B cell (primary cell): ENCODE data around the gene MTFR2. TPM values are rescaled to one million over a fixed set of nuclear protein-coding genes. Genes with fewer than 3 reads are reported as not detected.

ENCODE experiments used
- ATAC-seq: fragments of 200-7000 bp; cut with Tn5 transposase; one replicate; pipeline ENCODE4 v1.10.0; 2021; ENCODE audit warnings: low read depth, mild to moderate bottlenecking, moderate number of reproducible peaks, moderate library complexity
- CTCF ChIA-PET: fragments of 350-600 bp; sonication (Branson Sonifier 250); formaldehyde crosslinking; loops from one replicate; lab custom pipeline; 2021; ENCODE audit warnings: antibody characterized with exemption, inconsistent platforms; lab: Charles Lee
- POLR2A ChIA-PET: fragments of 350-600 bp; sonication (Branson Sonifier 250); formaldehyde crosslinking; loops from one replicate; lab custom pipeline; 2021; ENCODE audit warnings: antibody characterized with exemption; lab: Charles Lee
- DNase-seq: peaks from one replicate; pipeline ENCODE4 v3.0.0; 2013
- H2AFZ ChIP-seq: 2 replicates; pipeline ENCODE4 v1.6.1; 2012; ENCODE audit warnings: mild to moderate bottlenecking, low read depth, low read length; ENCODE audit not compliant: insufficient read depth, poor library complexity, severe bottlenecking
- H3K27ac ChIP-seq, 2 donors: 1 replicate in 1 of 2; 2 replicates in 1 of 2; pipeline ENCODE4 v1.5.1; 2012 to 2013; ENCODE audit warnings: low read length in 2 of 2, mild to moderate bottlenecking in 2 of 2, moderate library complexity in 1 of 2
- H3K27me3 ChIP-seq, 4 experiments: fragments of 200-600 bp in 1 of 4; sonication (generic) in 1 of 4; replicated peaks in 1 of 4; 1 replicate in 2 of 4; 2 replicates in 2 of 4; pipeline versions ENCODE4 v1.6.1 to v1.7.0; 2013 to 2016; ENCODE audit warnings: low read length in 3 of 4, mild to moderate bottlenecking in 2 of 4, mixed read lengths in 1 of 4, moderate library complexity in 1 of 4; ENCODE audit not compliant: insufficient read depth in 4 of 4, control insufficient read depth in 3 of 4; ENCODE audit errors: control extremely low read depth in 1 of 4
- H3K36me3 ChIP-seq, 2 experiments: replicated peaks in 1 of 2; 1 replicate in 1 of 2; 2 replicates in 1 of 2; pipeline versions ENCODE4 v1.6.1 to v1.7.1; 2013; ENCODE audit warnings: low read length in 1 of 2; ENCODE audit not compliant: insufficient read depth in 2 of 2, control insufficient read depth in 1 of 2; ENCODE audit errors: control extremely low read depth in 1 of 2, extremely low read depth in 1 of 2
- H3K4me1 ChIP-seq, 2 donors: fragments of 200-600 bp in 1 of 2; sonication (generic) in 1 of 2; 1 replicate in 1 of 2; 2 replicates in 1 of 2; pipeline versions ENCODE4 v1.5.1 to v1.6.1; 2013 to 2017; ENCODE audit warnings: low read length in 2 of 2; ENCODE audit not compliant: control insufficient read depth in 2 of 2, insufficient read depth in 2 of 2
- H3K4me2 ChIP-seq: replicated peaks from 2 replicates; pipeline ENCODE3; 2012; ENCODE audit warnings: mild to moderate bottlenecking, low read depth, low read length; ENCODE audit not compliant: poor library complexity, severe bottlenecking
- H3K4me3 ChIP-seq, 5 experiments: fragments of 200-600 bp in 1 of 5; sonication (generic) in 1 of 5; 1 replicate in 3 of 5; 2 replicates in 2 of 5; pipeline versions ENCODE4 v1.5.1 to v1.7.0; 2011 to 2016; ENCODE audit warnings: low read length in 4 of 5, mild to moderate bottlenecking in 4 of 5, low read depth in 2 of 5, control low read depth in 1 of 5, moderate library complexity in 1 of 5; ENCODE audit not compliant: insufficient read depth in 1 of 5; ENCODE audit errors: control extremely low read depth in 1 of 5, extremely low read depth in 1 of 5
- H3K79me2 ChIP-seq: fragments of 200-600 bp; sonication (generic); one replicate; pipeline ENCODE4 v1.6.0; 2016; ENCODE audit warnings: low read length; ENCODE audit not compliant: control insufficient read depth, insufficient read depth
- H3K9ac ChIP-seq: fragments of 200-600 bp; sonication (generic); 2 replicates; pipeline ENCODE4 v1.6.1; 2017; ENCODE audit warnings: mild to moderate bottlenecking, low read length, moderate library complexity
- H3K9me3 ChIP-seq, 3 donors: one replicate each; pipeline versions ENCODE4 v1.6.1 to v1.7.1; 2013; ENCODE audit warnings: low read length in 2 of 3; ENCODE audit not compliant: control insufficient read depth in 2 of 3, insufficient read depth in 1 of 3; ENCODE audit errors: control extremely low read depth in 1 of 3
- H4K20me1 ChIP-seq: 2 replicates; pipeline ENCODE4 v1.6.0; 2012; ENCODE audit warnings: mild to moderate bottlenecking, low read length; ENCODE audit not compliant: insufficient read depth, control insufficient read depth, poor library complexity, severe bottlenecking
- H3K27ac Mint-ChIP-seq: one replicate; pipeline ENCODE4 v1.8.0; 2021; ENCODE audit warnings: mixed read lengths
- H3K27me3 Mint-ChIP-seq: one replicate; pipeline ENCODE4 v1.8.0; 2021; ENCODE audit warnings: mixed read lengths
- H3K4me1 Mint-ChIP-seq: one replicate; pipeline ENCODE4 v1.8.0; 2021; ENCODE audit warnings: mixed read lengths
- H3K4me3 Mint-ChIP-seq: one replicate; pipeline ENCODE4 v1.8.0; 2021; ENCODE audit warnings: mixed read lengths
- H3K9me3 Mint-ChIP-seq: one replicate; pipeline ENCODE4 v1.8.0; 2022; ENCODE audit warnings: mixed read lengths; ENCODE audit not compliant: insufficient read depth
- EZH2 ChIP-seq: IDR thresholded peaks from 2 replicates; pipeline ENCODE4 v1.6.1; 2012; ENCODE audit warnings: borderline replicate concordance, low read depth, mild to moderate bottlenecking, moderate library complexity, low read length; ENCODE audit not compliant: insufficient read depth, poor library complexity, severe bottlenecking
- WGBS: methylation state at CpG from one replicate; pipeline ENCODE4 v1.1.5; 2013; ENCODE audit warnings: missing lambda C conversion rate; ENCODE audit not compliant: insufficient coverage; 5-methylcytosine and 5-hydroxymethylcytosine counted together
- intact Hi-C: fragments of 100-400 bp; cut with micrococcal nuclease; formaldehyde crosslinking; loops from one replicate; pipeline ENCODE4 v1.10.0; 2022
- polyA plus RNA-seq: library from polyadenylated mRNA; depleted of rRNA; stranded (reverse); fragments of >200 nt; gene quantifications from 2 replicates; pipeline ENCODE4 v1.2.3, GENCODE V29; 2012
- total RNA-seq, 2 donors: library from RNA; stranded (reverse); fragments of 120-200 nt in 1 of 2; gene quantifications; 1 replicate in 1 of 2; 2 replicates in 1 of 2; pipeline versions ENCODE4 v1.2.3 to v1.2.4, GENCODE V29; 2013 to 2022
- TF ChIP-seq, protein P1 (sequence below): fragments of 200-600 bp; IDR thresholded peaks from one replicate; pipeline ENCODE4 v1.8.0; 2022; ENCODE audit warnings: antibody characterized with exemption, mild to moderate bottlenecking

The MTFR2 gene
- total and polyA plus RNA-seq, 2 donors (not counting 1 experiment from before 2014, with no cell fraction given), result 2.0 to 3.9 TPM

DNA sequence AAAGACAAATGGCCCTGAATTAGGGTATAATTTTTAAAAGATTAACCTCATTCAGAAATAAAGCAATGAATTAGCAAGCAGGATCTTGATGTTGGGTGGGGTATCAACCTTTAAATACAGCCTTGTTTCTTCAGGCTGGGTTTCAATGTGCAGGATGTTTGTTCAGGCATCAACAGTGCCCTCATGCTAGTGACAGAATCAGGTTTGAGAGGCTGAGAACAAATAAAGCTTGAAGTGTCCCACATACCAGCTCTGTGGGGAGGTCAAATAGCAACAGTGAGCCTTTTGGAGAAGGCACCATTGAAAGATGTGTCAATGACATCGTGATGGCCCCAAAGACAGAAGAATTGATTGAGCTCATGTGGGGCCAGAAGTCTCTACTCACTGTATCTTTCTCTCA is 68.2 kb downstream of the MTFR2 start:
- Mint-ChIP-seq H3K4me1 (peaks cover 14% of the 10 kb centered on the region), H3K4me3 (no peak overlapping the region), H3K27ac (no peak overlapping the region), H3K9me3 (no peaks in the 10 kb centered on the region), H3K27me3 (no peaks in the 10 kb centered on the region)
- WGBS, result no CpG with 5 or more reads among the region's 1 CpG
- POLR2A ChIA-PET, result no interaction called here
- DNase-seq (no peak), ATAC-seq (no peak)
- TF ChIP-seq, protein P1, sequence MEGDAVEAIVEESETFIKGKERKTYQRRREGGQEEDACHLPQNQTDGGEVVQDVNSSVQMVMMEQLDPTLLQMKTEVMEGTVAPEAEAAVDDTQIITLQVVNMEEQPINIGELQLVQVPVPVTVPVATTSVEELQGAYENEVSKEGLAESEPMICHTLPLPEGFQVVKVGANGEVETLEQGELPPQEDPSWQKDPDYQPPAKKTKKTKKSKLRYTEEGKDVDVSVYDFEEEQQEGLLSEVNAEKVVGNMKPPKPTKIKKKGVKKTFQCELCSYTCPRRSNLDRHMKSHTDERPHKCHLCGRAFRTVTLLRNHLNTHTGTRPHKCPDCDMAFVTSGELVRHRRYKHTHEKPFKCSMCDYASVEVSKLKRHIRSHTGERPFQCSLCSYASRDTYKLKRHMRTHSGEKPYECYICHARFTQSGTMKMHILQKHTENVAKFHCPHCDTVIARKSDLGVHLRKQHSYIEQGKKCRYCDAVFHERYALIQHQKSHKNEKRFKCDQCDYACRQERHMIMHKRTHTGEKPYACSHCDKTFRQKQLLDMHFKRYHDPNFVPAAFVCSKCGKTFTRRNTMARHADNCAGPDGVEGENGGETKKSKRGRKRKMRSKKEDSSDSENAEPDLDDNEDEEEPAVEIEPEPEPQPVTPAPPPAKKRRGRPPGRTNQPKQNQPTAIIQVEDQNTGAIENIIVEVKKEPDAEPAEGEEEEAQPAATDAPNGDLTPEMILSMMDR, result no peak
- no peak for TF ChIP-seq EZH2
- Histone ChIP-seq H3K4me3 (no peak overlapping the region), H2AFZ (no peak overlapping the region), H3K79me2 (no peaks in the 10 kb centered on the region), H4K20me1 (no peaks in the 10 kb centered on the region), H3K4me2 (no peak overlapping the region), H3K9ac (no peak overlapping the region), H3K9me3 (no peaks in the 10 kb centered on the region), H3K27ac (no peak overlapping the region), H3K4me1 (peaks cover 12 to 15% of the 10 kb centered on the region in 2 donors), H3K27me3 (no peaks in the 10 kb centered on the region), H3K36me3 (peaks cover 0 to 3% of the 10 kb centered on the region in 2 experiments)
- intact Hi-C loops, result no loop called here
- CTCF ChIA-PET, result no interaction called here

DNA sequence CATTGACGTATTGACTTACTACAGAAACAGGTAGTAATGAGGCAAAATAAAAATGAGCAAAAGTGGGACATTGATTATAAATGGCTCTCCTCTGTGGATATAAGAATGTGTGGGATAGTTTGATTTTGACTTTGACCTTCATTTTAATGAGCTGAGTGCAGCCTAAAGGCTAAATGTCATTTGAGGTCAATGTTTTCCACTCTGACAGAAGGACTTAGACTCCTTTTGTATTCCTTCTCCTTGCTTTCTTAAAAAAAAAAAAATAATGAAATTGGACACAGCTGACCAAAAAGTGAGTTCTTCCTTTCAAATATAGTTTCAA is 68.6 kb downstream of the MTFR2 start:
- Histone ChIP-seq H3K27ac (no peak overlapping the region), H3K9ac (no peak overlapping the region), H3K36me3 (peaks cover 0 to 3% of the 10 kb centered on the region in 2 experiments), H3K9me3 (no peaks in the 10 kb centered on the region), H3K27me3 (no peaks in the 10 kb centered on the region), H3K4me1 (peaks cover 12 to 15% of the 10 kb centered on the region in 2 donors), H4K20me1 (no peaks in the 10 kb centered on the region), H3K79me2 (no peaks in the 10 kb centered on the region), H3K4me3 (no peak overlapping the region), H3K4me2 (no peak overlapping the region), H2AFZ (no peak overlapping the region)
- Mint-ChIP-seq H3K4me3 (no peak overlapping the region), H3K27ac (no peak overlapping the region), H3K4me1 (peaks cover 14% of the 10 kb centered on the region), H3K9me3 (no peaks in the 10 kb centered on the region), H3K27me3 (no peaks in the 10 kb centered on the region)
- TF ChIP-seq, protein P1, result no peak
- no peak for TF ChIP-seq EZH2
- intact Hi-C loops, result no loop called here
- POLR2A ChIA-PET, result no interaction called here
- no CpG with 5 or more reads among the region's 1 CpG for WGBS
- ATAC-seq (no peak), DNase-seq (no peak)
- CTCF ChIA-PET, result no interaction called here

Other genes starting within 250 kb of the MTFR2 start
- 256 and 268 TPM in 2 replicates for gene BCLAF1, start 39.5 kb upstream of the MTFR2 start, total RNA-seq
- gene BCLAF1, start 39.5 kb upstream of the MTFR2 start, polyA plus RNA-seq, result 39.3 and 96.5 TPM in 2 replicates